HepG2 (cell line): Measurements from ENCODE around the gene MTF2. TPM values are rescaled to one million over a fixed set of nuclear protein-coding genes. Genes with fewer than 3 reads are reported as not detected.

ENCODE experiments used
- ATAC-seq: fragments of 200-7000 bp; cut with Tn5 transposase; 3 replicates; pipeline ENCODE4 v1.9.1; 2020; ENCODE audit warnings: mild to moderate bottlenecking, moderate library complexity
- BruUV-seq: library from RNA; stranded (reverse); fragments of 400-500 nt; replicated peaks from 2 replicates; lab custom pipeline; 2021; lab: Mats Ljungman, UMichigan
- CTCF ChIA-PET: fragments of 300-600 bp; formaldehyde crosslinking; extraction: SDS; loops from one replicate; lab custom pipeline; 2021; ENCODE audit warnings: low total read pairs, inconsistent platforms, low intra/inter-chr PET ratio; lab: Yijun Ruan, JAX
- POLR2A ChIA-PET: fragments of 350-600 bp; sonication (Branson Sonifier 250); formaldehyde crosslinking; loops from one replicate; lab custom pipeline; 2020; ENCODE audit warnings: antibody characterized with exemption, inconsistent platforms; lab: Yijun Ruan, JAX
- DNase-seq: peaks from one replicate; pipeline ENCODE4 v3.0.0-alpha.2; 2015; ENCODE audit warnings: low spot score
- FAIRE-seq: peaks from 3 replicates; lab custom pipeline; 2011; peaks lifted over from hg19 to GRCh38; lab: Jason Lieb, UNC
- H2AFZ ChIP-seq: one replicate; pipeline ENCODE4 v1.6.1; 2011; ENCODE audit warnings: low read length, inconsistent platforms
- H3K27ac ChIP-seq: fragments of 300-600 bp; 3 replicates; pipeline ENCODE4 v1.8.0; 2011; ENCODE audit warnings: mixed run types, mild to moderate bottlenecking, mixed read lengths, low read length, inconsistent platforms; ENCODE audit not compliant: insufficient read depth; ENCODE audit errors: extremely low read length
- H3K27me3 ChIP-seq, 2 experiments: fragments of 200-600 bp in 1 of 2; 2 replicates in 1 of 2; 3 replicates in 1 of 2; pipeline versions ENCODE4 v1.6.0 to v1.8.0; 2011; ENCODE audit warnings: low read length in 2 of 2, mild to moderate bottlenecking in 2 of 2, moderate library complexity in 2 of 2, inconsistent platforms in 1 of 2; ENCODE audit not compliant: insufficient read depth in 2 of 2, control insufficient read depth in 1 of 2
- H3K36me3 ChIP-seq, 2 experiments: fragments of 200-600 bp in 1 of 2; replicated peaks in 1 of 2; 2 replicates in 1 of 2; 3 replicates in 1 of 2; pipeline versions ENCODE4 v1.5.1 to v1.8.0; 2011; ENCODE audit warnings: low read length in 2 of 2, inconsistent platforms in 1 of 2; ENCODE audit not compliant: insufficient read depth in 2 of 2, control insufficient read depth in 1 of 2
- H3K4me1 ChIP-seq: 2 replicates; pipeline ENCODE4 v1.5.1; 2012; ENCODE audit warnings: low read length, inconsistent platforms; ENCODE audit not compliant: insufficient read depth
- H3K4me2 ChIP-seq: 2 replicates; pipeline ENCODE4 v1.6.0; 2011; ENCODE audit warnings: low read depth, low read length, inconsistent platforms
- H3K4me3 ChIP-seq, 3 experiments: fragments of 200-600 bp in 1 of 3; sonication (generic), shearing (Covaris generic) in 1 of 3; replicated peaks in 1 of 3; 2 replicates each; pipeline ENCODE4 v1.5.1; 2011 to 2016; ENCODE audit warnings: low read length in 3 of 3, inconsistent platforms in 2 of 3, low read depth in 2 of 3, mild to moderate bottlenecking in 2 of 3, control low read depth in 1 of 3, mixed read lengths in 1 of 3; ENCODE audit not compliant: insufficient read depth in 1 of 3
- H3K79me2 ChIP-seq: one replicate; pipeline ENCODE4 v1.6.1; 2011; ENCODE audit warnings: low read length, inconsistent platforms; ENCODE audit not compliant: insufficient read depth
- H3K9ac ChIP-seq: 2 replicates; pipeline ENCODE4 v1.6.0; 2011; ENCODE audit warnings: mild to moderate bottlenecking, low read depth, low read length, inconsistent platforms; ENCODE audit not compliant: insufficient read depth
- H3K9me3 ChIP-seq: 2 replicates; pipeline ENCODE4 v1.5.1; 2012; ENCODE audit warnings: mild to moderate bottlenecking, low read length
- H4K20me1 ChIP-seq: 2 replicates; pipeline ENCODE4 v1.6.0; 2011; ENCODE audit warnings: inconsistent platforms, mild to moderate bottlenecking, low read length, moderate library complexity; ENCODE audit not compliant: insufficient read depth
- BRCA1 ChIP-seq: sonication (generic); formaldehyde crosslinking; IDR thresholded peaks from 2 replicates; pipeline ENCODE4 v1.4.0; 2020; ENCODE audit warnings: missing genetic modification reagents
- CBX2 ChIP-seq, 2 experiments: fragments of 200-600 bp in 1 of 2; sonication (generic); formaldehyde crosslinking in 1 of 2; IDR thresholded peaks; 2 replicates each; pipeline versions ENCODE4 v1.7.0 to v1.8.1; 2018 to 2022; ENCODE audit warnings: low read depth in 2 of 2, low read length in 1 of 2, mild to moderate bottlenecking in 1 of 2, missing genetic modification reagents in 1 of 2
- FOSL2 ChIP-seq: sonication (generic); formaldehyde crosslinking; IDR thresholded peaks from 2 replicates; pipeline ENCODE4 v1.4.0; 2020; ENCODE audit warnings: missing genetic modification reagents
- HDAC1 ChIP-seq: sonication (generic); formaldehyde crosslinking; IDR thresholded peaks from 2 replicates; pipeline ENCODE4 v1.5.1; 2020; ENCODE audit warnings: mild to moderate bottlenecking, missing genetic modification reagents
- HNRNPUL1 ChIP-seq: fragments of 200-400 bp; formaldehyde crosslinking; IDR thresholded peaks from 2 replicates; pipeline ENCODE4 v1.6.1; 2017; ENCODE audit warnings: low read depth, mild to moderate bottlenecking, low read length, moderate library complexity
- KAT7 ChIP-seq: IDR thresholded peaks from 2 replicates; pipeline ENCODE4 v1.6.1; 2018; ENCODE audit warnings: borderline replicate concordance, missing compliant biosample characterization
- MXI1 ChIP-seq: IDR thresholded peaks from 3 replicates; pipeline ENCODE4 v1.6.1; 2012; ENCODE audit warnings: low read depth, low read length, inconsistent platforms, borderline replicate concordance
- POLR2A ChIP-seq, 2 experiments: IDR thresholded peaks; 2 replicates each; pipeline ENCODE4 v1.6.1; 2011; ENCODE audit warnings: low read depth in 2 of 2, low read length in 2 of 2, mild to moderate bottlenecking in 1 of 2, moderate library complexity in 1 of 2; ENCODE audit not compliant: insufficient read depth in 1 of 2
- REL ChIP-seq: sonication (generic); formaldehyde crosslinking; conservative IDR thresholded peaks from 2 replicates; pipeline ENCODE4 v1.8.0; 2022; ENCODE audit warnings: mild to moderate bottlenecking, missing genetic modification reagents, moderate library complexity
- SIN3B ChIP-seq: fragments of 150-350 bp; IDR thresholded peaks from 2 replicates; pipeline ENCODE4 v1.6.1; 2014; ENCODE audit warnings: low read length
- ZBTB7A ChIP-seq: sonication (generic); formaldehyde crosslinking; IDR thresholded peaks from 2 replicates; pipeline ENCODE4 v1.8.0; 2022; ENCODE audit warnings: mild to moderate bottlenecking, missing genetic modification reagents
- ZC3H13 ChIP-seq: sonication (generic); formaldehyde crosslinking; IDR thresholded peaks from 2 replicates; pipeline ENCODE4 v1.8.1; 2023; ENCODE audit warnings: mild to moderate bottlenecking, missing genetic modification reagents, moderate library complexity
- ZNF263 ChIP-seq: sonication (generic); formaldehyde crosslinking; IDR thresholded peaks from 2 replicates; pipeline ENCODE4 v1.4.0; 2020; ENCODE audit warnings: missing genetic modification reagents
- ZNF672 ChIP-seq: sonication (generic); formaldehyde crosslinking; IDR thresholded peaks from 2 replicates; pipeline ENCODE4 v1.8.1; 2022; ENCODE audit warnings: missing genetic modification reagents
- ZSCAN21 ChIP-seq: sonication (generic); formaldehyde crosslinking; IDR thresholded peaks from 2 replicates; pipeline ENCODE4 v1.8.0; 2022; ENCODE audit warnings: mild to moderate bottlenecking, missing genetic modification reagents, moderate library complexity, borderline replicate concordance
- WGBS: methylation state at CpG from one replicate; pipeline ENCODE4 v1.1.6; 2017; ENCODE audit warnings: low lambda C conversion rate; 5-methylcytosine and 5-hydroxymethylcytosine counted together
- in situ Hi-C: cut with HindIII; loops from 2 replicates; pipeline ENCODE4 v1.10.0; 2017; ENCODE audit warnings: low pct_unique_long_range_greater_than_20kb; ENCODE audit not compliant: extremely low pct_ligation_motif_present
- intact Hi-C: fragments of 100-400 bp; cut with micrococcal nuclease; formaldehyde crosslinking; loops from one replicate; pipeline ENCODE4 v1.10.0; 2022; ENCODE audit not compliant: unreplicated experiment
- polyA plus RNA-seq, 8 experiments: library from polyadenylated mRNA; depleted of rRNA in 3 of 8; stranded (reverse) in 7 of 8; unstranded in 1 of 8; fragments of >200 nt; fragmentation: Illumina TruSeq in 4 of 8; extraction: Trizol in 4 of 8; gene quantifications; 2 replicates each; pipeline versions ENCODE4 v1.2.1 to v1.2.3, GENCODE V29; 2011 to 2016; ENCODE audit warnings: low read depth in 4 of 8, missing spikeins in 1 of 8, mixed read lengths in 1 of 8; ENCODE audit not compliant: insufficient read depth in 1 of 8
- total RNA-seq, 5 experiments: library from RNA; depleted of rRNA; stranded (reverse); fragments of >200 nt; fragmentation: Illumina TruSeq; extraction: Trizol; gene quantifications; 2 replicates each; pipeline ENCODE4 v1.2.3, GENCODE V29; 2016; ENCODE audit warnings: low read depth in 1 of 5
- TF ChIP-seq, protein P1 (sequence below): sonication (generic); formaldehyde crosslinking; IDR thresholded peaks from 2 replicates; pipeline ENCODE4 v1.4.0; 2020; ENCODE audit warnings: low read depth, mild to moderate bottlenecking, missing genetic modification reagents
- TF ChIP-seq, protein P2 (sequence below): sonication (generic); formaldehyde crosslinking; IDR thresholded peaks from 2 replicates; pipeline ENCODE4 v1.8.0; 2022; ENCODE audit warnings: missing genetic modification reagents, mild to moderate bottlenecking, borderline replicate concordance
- TF ChIP-seq, protein P3 (sequence below): sonication (generic); formaldehyde crosslinking; IDR thresholded peaks from 2 replicates; pipeline ENCODE4 v1.5.0; 2020; ENCODE audit warnings: missing genetic modification reagents

Gene MTF2
- total and polyA plus RNA-seq, 2 of the 13 experiments (the other 11 are each of a cell fraction or from before 2014, with no cell fraction given), result 48.7 to 53.9 TPM

DNA sequence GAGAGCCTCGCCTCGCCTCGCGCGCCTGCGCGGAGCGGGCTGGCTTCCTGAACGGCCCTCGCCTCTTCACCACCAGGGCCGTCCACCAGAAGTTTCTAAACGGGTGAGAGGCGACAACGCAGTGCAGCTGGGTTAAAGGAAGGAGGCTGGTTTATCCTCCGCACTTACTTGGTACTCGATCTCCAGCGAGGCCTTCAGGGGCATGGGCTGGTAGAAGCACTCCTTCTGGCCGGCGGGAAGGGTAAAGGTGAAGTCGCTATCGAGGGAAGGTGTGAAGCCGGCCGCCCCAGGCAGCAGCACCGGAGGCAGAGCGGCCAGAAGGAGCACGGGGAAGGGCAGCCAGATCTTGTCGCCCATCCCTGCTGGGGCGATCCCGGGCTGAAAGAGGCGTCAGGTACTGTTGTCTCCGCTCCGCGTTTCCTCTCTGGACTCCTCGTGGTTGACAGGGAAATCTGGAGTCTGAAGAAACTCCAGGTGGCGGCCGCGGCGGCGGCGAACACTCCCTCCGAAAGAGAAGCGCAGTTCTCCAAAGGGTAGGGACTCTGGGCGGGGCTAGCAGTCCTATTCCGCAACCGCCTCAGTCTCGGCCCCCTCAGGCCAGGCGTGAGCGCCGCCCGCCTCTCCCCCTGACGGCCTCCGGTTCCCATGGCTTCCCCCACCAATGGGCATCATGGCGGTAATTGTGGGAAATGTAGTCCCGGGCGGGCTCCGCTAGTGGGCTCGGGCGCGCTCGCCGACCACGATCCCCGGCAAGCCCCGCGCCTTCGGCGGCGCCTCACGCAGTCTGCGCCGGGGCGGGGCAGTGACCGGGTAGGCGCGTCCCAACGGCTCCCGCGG is 101.0 kb downstream of the MTF2 start, which contains the start of gene TMED5 (continued):
- TF ChIP-seq, protein P1, sequence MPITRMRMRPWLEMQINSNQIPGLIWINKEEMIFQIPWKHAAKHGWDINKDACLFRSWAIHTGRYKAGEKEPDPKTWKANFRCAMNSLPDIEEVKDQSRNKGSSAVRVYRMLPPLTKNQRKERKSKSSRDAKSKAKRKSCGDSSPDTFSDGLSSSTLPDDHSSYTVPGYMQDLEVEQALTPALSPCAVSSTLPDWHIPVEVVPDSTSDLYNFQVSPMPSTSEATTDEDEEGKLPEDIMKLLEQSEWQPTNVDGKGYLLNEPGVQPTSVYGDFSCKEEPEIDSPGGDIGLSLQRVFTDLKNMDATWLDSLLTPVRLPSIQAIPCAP (CRISPR knock-in tag), result no peak
- TF ChIP-seq, all 625 proteins: peak for 324

DNA sequence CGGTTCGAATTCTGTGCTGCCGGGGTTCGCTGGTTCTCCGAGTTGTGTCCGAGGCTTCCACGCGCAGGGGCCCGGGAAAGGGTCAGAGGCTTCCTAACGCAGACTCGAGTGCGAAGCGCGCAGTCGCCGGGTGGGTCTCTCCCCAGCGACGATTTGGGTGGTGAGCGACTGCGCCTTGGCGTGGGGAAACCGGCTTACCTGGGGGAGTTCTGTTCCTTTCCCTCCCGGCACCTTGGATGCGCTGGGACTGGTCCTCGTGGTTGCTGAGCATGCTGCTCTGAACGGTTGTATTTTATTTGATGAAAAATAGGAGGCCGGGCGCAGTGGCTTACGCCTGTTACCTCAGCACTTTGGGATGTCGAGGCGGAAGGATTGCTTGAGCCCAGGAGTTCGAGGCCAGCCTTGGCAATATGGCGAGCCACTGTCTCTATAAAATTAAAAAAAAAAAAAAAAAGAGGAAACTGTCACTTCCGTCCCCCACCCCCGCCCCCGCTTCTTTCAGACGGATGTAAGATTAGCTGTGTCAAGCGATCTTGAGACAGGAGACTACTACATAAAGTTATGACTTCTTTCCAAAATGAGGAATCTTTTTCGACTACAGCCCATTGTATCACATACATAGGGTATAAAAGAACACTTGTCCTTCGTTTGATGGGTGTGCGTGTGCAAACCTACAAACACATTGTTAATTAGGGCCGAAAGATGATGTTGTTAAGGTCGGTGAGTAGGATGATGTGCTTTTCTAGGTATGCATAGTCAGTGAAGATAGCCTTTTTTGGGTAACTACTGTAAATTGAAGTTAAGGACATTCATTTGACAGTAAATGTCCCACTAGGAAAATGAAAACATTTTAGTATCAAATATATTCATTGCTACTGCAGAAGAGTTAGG is 101.9 kb downstream of the MTF2 start, which contains the start of gene CCDC18:
TSS of gene CCDC18 (plus strand) at position 2 of the 891 bp plus-strand sequence. CDS start 2,638 bp downstream, outside the sequence.
- ATAC-seq (peak; percentile 5; the same call in 2 of the 3 replicates), FAIRE-seq (no peak), DNase-seq (peak; percentile 21)
- peaks cover 61% of the 10 kb centered on the region for H3K79me2 ChIP-seq
- 3% methylated on average over 19 of the region's 43 CpGs for WGBS
- ChIA-PET POLR2A (no interaction called here), CTCF (no interaction called here)
- no peak within 1 kb of the TSS for H2AFZ ChIP-seq
- peak within 1 kb of the TSS; percentile 95 for H3K27ac ChIP-seq
- H3K4me2 ChIP-seq, result peak within 1 kb of the TSS; percentile 76
- in situ Hi-C loops, result no loop called here
- H3K4me1 ChIP-seq, result peaks cover 41% of the 10 kb centered on the region
- no peaks in the 10 kb centered on the region; the same call in 1 of the 2 replicates for H4K20me1 ChIP-seq
- H3K9me3 ChIP-seq, result no peaks in the 10 kb centered on the region
- H3K4me3 ChIP-seq, result peak within 1 kb of the TSS; percentile 85 to 100 (median 97)
- no TSS peak for BruUV-seq
- peaks cover 2 to 4% of the 10 kb centered on the region in 2 experiments; a peak in 2 of 5 replicates for H3K36me3 ChIP-seq
- H3K27me3 ChIP-seq, result no peaks in the 10 kb centered on the region; a peak in 1 of 5 replicates
- intact Hi-C loops, result loop anchor here (2.0 kb wide), 1 partner anchor 48 kb away; no protein-coding TSS in a partner anchor
- H3K9ac ChIP-seq, result peak within 1 kb of the TSS; percentile 90
- TF ChIP-seq ZBTB7A (CRISPR knock-in tag), result 0 out of 2 replicates have a peak, but pooled peaks have one; percentile 26
- TF ChIP-seq, protein P2, sequence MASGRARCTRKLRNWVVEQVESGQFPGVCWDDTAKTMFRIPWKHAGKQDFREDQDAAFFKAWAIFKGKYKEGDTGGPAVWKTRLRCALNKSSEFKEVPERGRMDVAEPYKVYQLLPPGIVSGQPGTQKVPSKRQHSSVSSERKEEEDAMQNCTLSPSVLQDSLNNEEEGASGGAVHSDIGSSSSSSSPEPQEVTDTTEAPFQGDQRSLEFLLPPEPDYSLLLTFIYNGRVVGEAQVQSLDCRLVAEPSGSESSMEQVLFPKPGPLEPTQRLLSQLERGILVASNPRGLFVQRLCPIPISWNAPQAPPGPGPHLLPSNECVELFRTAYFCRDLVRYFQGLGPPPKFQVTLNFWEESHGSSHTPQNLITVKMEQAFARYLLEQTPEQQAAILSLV (CRISPR knock-in tag), result 0 out of 2 replicates have a peak, but pooled peaks have one; percentile 7
- TF ChIP-seq ZNF672 (CRISPR knock-in tag), result no peak
- TF ChIP-seq SIN3B, result peak; percentile 95
- TF ChIP-seq, protein P3, sequence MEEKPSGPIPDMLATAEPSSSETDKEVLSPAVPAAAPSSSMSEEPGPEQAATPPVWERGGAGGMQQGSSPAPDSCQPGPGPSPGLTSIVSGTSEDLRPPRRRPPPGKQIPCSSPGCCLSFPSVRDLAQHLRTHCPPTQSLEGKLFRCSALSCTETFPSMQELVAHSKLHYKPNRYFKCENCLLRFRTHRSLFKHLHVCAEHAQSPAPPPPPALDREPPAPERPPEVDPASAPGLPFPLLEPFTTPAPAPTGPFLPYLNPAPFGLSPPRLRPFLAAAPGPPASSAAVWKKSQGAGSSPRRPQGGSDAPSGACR, result peak; percentile 65; the same call in 1 of the 2 replicates
- TF ChIP-seq ZC3H13 (CRISPR knock-in tag), result 0 out of 2 replicates have a peak, but pooled peaks have one; percentile 45
- TF ChIP-seq CBX2 (IDR thresholded peaks at IDR 0.05; ENCODE audit: low read depth, low read length), result no peak
- TF ChIP-seq CBX2 (CRISPR knock-in tag; IDR thresholded peaks at IDR 0.05; ENCODE audit: low read depth), result no peak
- peak; percentile 14; the same call in 1 of the 2 replicates for TF ChIP-seq KAT7
- TF ChIP-seq REL, result peak; percentile 69
- TF ChIP-seq ZNF263 (CRISPR knock-in tag), result no peak
- TF ChIP-seq BRCA1 (CRISPR knock-in tag), result no peak
- TF ChIP-seq POLR2A (IDR thresholded peaks at IDR 0.05; ENCODE audit: insufficient read depth in 1 of 2, low read depth in 2 of 2, low read length in 2 of 2), result 0 out of 4 replicates have a peak, but pooled peaks of 1 of the 2 experiments have one; percentile 46
- peak; percentile 97; the same call in 2 of the 3 replicates for TF ChIP-seq MXI1
- TF ChIP-seq FOSL2 (CRISPR knock-in tag), result no peak
- no peak for TF ChIP-seq HNRNPUL1
- TF ChIP-seq ZSCAN21 (CRISPR knock-in tag), result 0 out of 2 replicates have a peak, but pooled peaks have one; percentile 72
- peak; percentile 97 for TF ChIP-seq HDAC1 (CRISPR knock-in tag)
